GM21717 (cell line): ENCODE measurements around the gene CSNK2A1.
"Not testable (repeated sequence)": the region's sequence is repeated elsewhere in the genome, so short reads cannot be mapped to it uniquely, and the experiment has no call there.

ENCODE experiments used
- ATAC-seq: cut with Tn5 transposase; IDR thresholded peaks from one replicate; pipeline ENCODE4 v1.9.1; 2021; ENCODE audit warnings: mild to moderate bottlenecking, moderate library complexity; ENCODE audit not compliant: unreplicated experiment

The CSNK2A1 gene

DNA sequence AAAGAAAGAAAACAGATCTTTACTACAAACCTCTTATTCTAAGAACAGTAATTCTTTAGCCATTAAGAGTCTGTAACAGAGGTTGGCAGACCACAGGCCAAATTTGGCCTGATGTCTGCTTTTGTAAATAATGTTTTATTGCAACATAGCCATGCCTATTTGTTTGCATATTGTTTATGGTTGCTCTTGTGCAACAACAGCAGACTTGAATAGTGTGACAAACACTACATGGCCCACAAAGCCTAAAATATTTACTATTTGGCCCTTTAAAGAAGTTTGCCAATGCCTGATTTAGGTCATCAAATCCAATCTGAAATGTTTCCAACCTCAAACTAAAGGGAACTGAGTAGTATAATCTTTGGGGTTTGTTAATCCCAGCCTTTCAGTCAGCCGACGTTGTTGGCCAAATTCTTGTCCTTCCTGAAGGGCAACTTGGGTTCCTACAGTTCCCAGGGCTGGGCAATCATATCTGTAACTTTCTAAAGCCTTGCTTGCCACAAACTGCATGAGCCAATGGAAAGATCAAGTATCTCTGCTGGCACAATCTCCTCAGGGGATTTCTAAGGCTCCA, 47.4 kb downstream of the CSNK2A1 start:
- ATAC-seq = no peak

- no peak for ATAC-seq
These were observed 51.4 kb downstream of the CSNK2A1 start for GRCh38 chr20:492159-492558.

DNA sequence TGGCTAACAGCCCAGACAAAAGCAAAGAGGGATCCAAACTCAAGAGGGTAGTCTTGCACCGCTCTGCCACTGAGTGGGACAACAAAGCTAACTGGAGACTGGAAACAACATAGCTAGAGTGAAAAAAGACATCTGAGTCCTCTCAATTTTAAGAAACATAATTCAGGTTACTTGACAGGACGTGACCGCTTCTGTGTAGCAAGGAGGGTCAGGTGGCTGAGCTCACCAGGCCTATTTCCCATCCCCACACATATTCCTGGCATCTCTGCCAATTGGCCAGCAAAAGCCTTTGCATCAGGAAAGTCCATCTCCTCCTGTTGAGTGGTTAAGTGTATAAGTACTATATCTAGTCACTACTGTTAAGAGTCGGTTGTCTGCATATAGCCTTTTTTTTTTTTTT, 55.9 kb downstream of the CSNK2A1 start:
- ATAC-seq = no peak

DNA sequence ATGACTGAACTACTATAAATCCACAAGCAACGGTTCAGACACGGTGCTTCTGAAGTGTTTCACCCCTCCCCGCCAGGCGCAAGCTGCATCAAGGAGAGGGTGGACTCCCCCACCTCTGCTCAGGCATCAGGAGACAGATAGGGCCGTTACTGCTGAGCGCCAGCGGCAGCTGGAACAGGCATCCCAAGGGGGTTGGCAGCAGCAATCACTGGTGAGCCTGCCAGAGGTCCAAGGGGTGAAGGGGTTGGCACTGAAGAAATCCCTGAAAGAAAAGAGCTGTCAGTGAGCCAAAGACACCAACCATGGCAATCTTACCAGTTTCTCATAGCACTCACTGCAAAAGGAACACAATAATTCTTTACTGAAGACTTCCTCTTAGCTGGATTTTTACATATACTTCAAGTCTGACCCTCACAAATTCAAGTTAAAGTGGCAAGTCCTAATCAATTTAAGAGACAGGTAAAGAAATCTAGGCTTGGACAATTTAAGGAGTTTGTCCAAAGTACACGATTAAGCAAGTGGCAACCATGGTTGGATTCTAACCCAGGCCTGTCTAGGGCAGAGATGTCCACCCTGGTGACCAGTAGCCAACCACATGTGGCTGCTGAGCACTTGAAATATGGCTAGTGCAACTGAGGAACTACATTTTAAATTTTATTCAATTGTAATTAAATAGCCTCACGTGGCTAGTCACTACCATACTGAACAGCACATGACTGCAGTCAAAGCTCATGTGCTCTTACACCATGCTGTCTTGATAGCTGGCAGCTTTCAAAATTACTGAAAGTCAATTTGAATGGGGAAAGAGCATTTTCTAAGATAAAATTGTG, 59.6 kb downstream of the CSNK2A1 start:
- ATAC-seq = no peak

- ATAC-seq = no peak
These were observed 62.4 kb downstream of the CSNK2A1 start for GRCh38 chr20:481167-481566.

GRCh38 chr20:480044-480443, 63.5 kb downstream of the CSNK2A1 start:
- ATAC-seq = no peak

- ATAC-seq = no peak
These were observed 64.1 kb downstream of the CSNK2A1 start for GRCh38 chr20:479487-479886.

DNA sequence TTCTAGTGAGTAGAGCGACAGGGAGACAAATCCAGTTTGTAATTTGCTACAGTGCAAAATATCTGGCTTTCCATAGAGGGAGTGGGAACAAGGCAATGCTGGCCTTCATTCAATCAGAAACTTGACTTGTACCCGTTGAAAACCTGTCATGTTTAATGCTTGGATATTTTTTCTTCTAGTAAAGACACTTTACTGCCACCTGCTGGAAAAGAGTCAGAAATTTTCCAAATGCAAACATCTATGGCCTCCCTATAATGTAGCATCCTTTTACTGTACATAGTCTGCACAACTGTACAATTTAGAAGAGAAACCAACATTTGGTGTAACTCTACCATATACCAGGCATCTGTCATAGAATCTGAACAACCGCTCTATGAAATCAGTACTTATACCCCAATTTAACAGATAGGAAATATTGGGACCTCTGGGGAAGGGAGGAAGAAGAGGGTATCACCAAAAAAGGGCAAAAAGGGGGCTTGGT, 64.6 kb downstream of the CSNK2A1 start:
- ATAC-seq = no peak

GRCh38 chr20:478010-478948, 65.3 kb downstream of the CSNK2A1 start:
- ATAC-seq = no peak

- ATAC-seq = not testable (repeated sequence)
These were observed 66.9 kb downstream of the CSNK2A1 start for GRCh38 chr20:476561-477249.

GRCh38 chr20:475463-476357, 67.9 kb downstream of the CSNK2A1 start:
- no peak for ATAC-seq

DNA sequence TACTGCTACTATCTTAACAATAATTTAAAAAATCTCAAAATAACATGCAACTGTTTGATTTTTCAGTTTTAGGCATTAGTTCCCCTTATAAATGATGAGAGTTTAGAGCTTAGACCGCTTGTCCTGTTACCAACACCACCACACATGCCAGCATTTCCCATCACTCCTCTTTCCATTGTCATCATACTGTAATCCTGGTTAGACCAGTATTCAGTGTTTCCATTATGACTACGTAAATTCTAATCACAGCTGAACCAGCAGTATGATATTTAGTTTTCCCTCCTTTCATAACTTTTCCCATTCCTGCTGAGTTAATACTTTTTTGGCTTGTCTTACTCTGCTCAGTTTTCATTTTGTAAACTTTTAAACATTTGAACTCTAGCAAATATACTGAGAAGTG, 69.0 kb downstream of the CSNK2A1 start:
- no peak for ATAC-seq

- no peak for ATAC-seq
These were observed 70.7 kb downstream of the CSNK2A1 start for GRCh38 chr20:472889-473292.

GRCh38 chr20:472137-472846, 71.3 kb downstream of the CSNK2A1 start:
- ATAC-seq = no peak

- ATAC-seq = no peak
These were observed 73.7 kb downstream of the CSNK2A1 start for GRCh38 chr20:469746-470490.

DNA sequence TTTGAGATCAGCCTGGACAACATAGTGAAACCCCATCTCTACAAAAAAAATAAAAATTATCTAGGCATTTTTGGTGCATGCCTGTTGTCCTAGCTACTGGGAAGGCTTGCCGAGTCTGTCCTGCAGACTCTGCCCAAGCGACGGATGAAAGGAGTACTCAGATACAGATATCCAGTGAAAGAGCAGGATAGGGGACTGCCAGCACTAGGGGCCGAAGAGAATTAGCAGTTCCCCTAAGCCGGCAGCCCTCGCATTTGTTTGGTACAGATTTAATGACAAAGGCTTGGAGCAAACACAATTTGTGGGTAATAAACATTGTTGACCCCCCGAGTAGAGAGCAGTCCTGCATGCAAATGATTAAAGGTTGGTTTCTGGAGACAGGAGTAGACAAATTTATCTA, 75.8 kb downstream of the CSNK2A1 start:
- no peak for ATAC-seq

- peak; percentile 87 for ATAC-seq
These were observed 81.2 kb downstream of the CSNK2A1 start, which contains the start of gene TBC1D20 for GRCh38 chr20:462199-462991. Gene TBC1D20 (minus strand): TSS chr20:462533. CDS start chr20:462405, 128 bp downstream.
